ENCODE data around the gene CDK5RAP2.
"Not testable (repeated sequence)": the region's sequence is repeated elsewhere in the genome, so short reads cannot be mapped to it uniquely, and the experiment has no call there.

The CDK5RAP2 gene

GRCh38 chr9:120531683-120532300 lies 48.2 kb downstream of the CDK5RAP2 start:
- no peak overlapping the region for H3K27ac ChIP-seq (replicated peaks)
- peak in 1 of 2 experiments; percentile 33 for DNase-seq (ENCODE audit: low read depth in 1 of 2, low spot score in 1 of 2)

GRCh38 chr9:120530220-120530832 lies 49.6 kb downstream of the CDK5RAP2 start:
- H3K4me3 ChIP-seq (replicated peaks; ENCODE audit: insufficient read depth, low read length), result not testable (repeated sequence)

More at GRCh38 chr9:120531683-120532300, 48.2 kb downstream of the CDK5RAP2 start:
- no peaks in the 10 kb centered on the region for H3K27me3 ChIP-seq (ENCODE audit: insufficient read depth, poor library complexity, severe bottlenecking)
- TF ChIP-seq CTCF (IDR thresholded peaks at IDR 0.05; ENCODE audit: insufficient read depth, low read length) (peak; percentile 20), GABPA (IDR thresholded peaks at IDR 0.05; ENCODE audit: low read depth) (no peak)
- no peak overlapping the region for H3K4me3 ChIP-seq (replicated peaks; ENCODE audit: insufficient read depth, low read length)

GRCh38 chr9:120528829-120529228 lies 51.1 kb downstream of the CDK5RAP2 start:
- no peak for DNase-seq (ENCODE audit: low read depth in 1 of 2, low spot score in 1 of 2)

More at GRCh38 chr9:120530220-120530832, 49.6 kb downstream of the CDK5RAP2 start:
- not testable (repeated sequence) for DNase-seq (ENCODE audit: low read depth in 1 of 2, low spot score in 1 of 2); H3K27ac ChIP-seq (replicated peaks); H3K27me3 ChIP-seq (ENCODE audit: insufficient read depth, poor library complexity, severe bottlenecking)

GRCh38 chr9:120528327-120528726 lies 51.6 kb downstream of the CDK5RAP2 start:
- Histone ChIP-seq H3K4me3 (replicated peaks; ENCODE audit: insufficient read depth, low read length) (no peak overlapping the region), H3K27ac (replicated peaks) (no peak overlapping the region), H3K27me3 (ENCODE audit: insufficient read depth, poor library complexity, severe bottlenecking) (no peaks in the 10 kb centered on the region)
- TF ChIP-seq POLR2AphosphoS5 (IDR thresholded peaks at IDR 0.05; ENCODE audit: low read depth), result no peak
- no peak for TF ChIP-seq SPI1 (IDR thresholded peaks at IDR 0.05; ENCODE audit: borderline replicate concordance, low read depth)
- no peak for TF ChIP-seq CTCF (IDR thresholded peaks at IDR 0.05; ENCODE audit: insufficient read depth, low read length)
- TF ChIP-seq GABPA (IDR thresholded peaks at IDR 0.05; ENCODE audit: low read depth), result no peak
- no peak for TF ChIP-seq REST (IDR thresholded peaks at IDR 0.05; ENCODE audit: insufficient replicate concordance, low read depth)
- no peak for DNase-seq (ENCODE audit: low read depth in 1 of 2, low spot score in 1 of 2)

More at GRCh38 chr9:120528829-120529228, 51.1 kb downstream of the CDK5RAP2 start:
- no peak overlapping the region for H3K4me3 ChIP-seq (replicated peaks; ENCODE audit: insufficient read depth, low read length)
- H3K27me3 ChIP-seq (ENCODE audit: insufficient read depth, poor library complexity, severe bottlenecking), result no peaks in the 10 kb centered on the region
- H3K27ac ChIP-seq (replicated peaks), result no peak overlapping the region
- TF ChIP-seq POLR2AphosphoS5 (IDR thresholded peaks at IDR 0.05; ENCODE audit: low read depth), result no peak
- TF ChIP-seq REST (IDR thresholded peaks at IDR 0.05; ENCODE audit: insufficient replicate concordance, low read depth), result no peak
- TF ChIP-seq SPI1 (IDR thresholded peaks at IDR 0.05; ENCODE audit: borderline replicate concordance, low read depth), result no peak
- no peak for TF ChIP-seq GABPA (IDR thresholded peaks at IDR 0.05; ENCODE audit: low read depth)
- no peak for TF ChIP-seq CTCF (IDR thresholded peaks at IDR 0.05; ENCODE audit: insufficient read depth, low read length)
